CD4-positive, alpha-beta T cell treated with Interleukin-17A for 4 hours (primary cell): Measurements from ENCODE around the gene NSMF.
A peak's percentile ranks its signal among the peaks of the same experiment; 100 is the strongest.
"Not testable (repeated sequence)": the region's sequence is repeated elsewhere in the genome, so short reads cannot be mapped to it uniquely, and the experiment has no call there.

Source experiments
- DNase-seq: peaks from one replicate; pipeline ENCODE4 v3.0.0-alpha.2; 2020; ENCODE audit warnings: mixed read lengths

The NSMF gene

GRCh38 chr9:137456864-137457405, 2.2 kb downstream of the NSMF start:
- DNase-seq, result no peak

DNA sequence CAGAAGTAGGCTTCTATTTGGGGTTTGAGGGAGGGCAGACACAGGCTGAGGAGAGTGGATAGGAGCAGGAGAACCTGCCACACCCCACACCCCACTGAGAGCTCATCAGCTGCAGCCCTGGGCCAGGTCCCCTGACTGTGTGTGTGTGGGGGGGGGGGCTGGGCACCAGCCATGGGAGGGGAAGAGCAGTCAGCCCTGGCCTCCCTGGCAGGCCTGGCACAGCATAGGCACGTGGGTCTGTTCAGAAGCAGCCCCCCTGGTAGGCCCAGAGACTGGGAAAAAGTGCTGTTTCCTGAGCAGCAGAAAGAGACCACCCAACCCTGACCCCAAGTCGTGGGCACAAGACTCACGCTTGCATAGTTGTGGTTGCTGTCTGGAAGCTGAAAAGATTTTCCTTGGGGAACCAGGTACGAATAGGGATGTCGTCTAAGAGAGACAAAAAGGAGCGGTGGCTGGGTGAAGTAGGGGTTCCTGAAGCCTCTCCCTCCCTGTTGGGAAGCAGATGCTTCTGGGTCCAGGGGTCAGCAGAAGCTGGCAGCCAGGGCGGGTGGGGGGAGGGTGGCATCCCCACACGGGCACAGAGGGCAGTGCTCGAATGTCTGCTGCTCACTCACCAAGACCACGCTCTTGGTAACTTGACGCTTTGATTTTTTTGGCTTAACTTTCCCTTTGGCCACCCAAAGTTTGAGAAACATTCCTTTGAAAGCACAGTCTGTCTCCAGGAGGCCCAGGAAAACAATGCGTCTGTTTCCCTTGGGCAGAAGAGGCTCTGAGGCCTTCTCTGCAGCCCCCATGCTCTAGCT, 2.9 kb downstream of the NSMF start:
- no peak for DNase-seq

DNA sequence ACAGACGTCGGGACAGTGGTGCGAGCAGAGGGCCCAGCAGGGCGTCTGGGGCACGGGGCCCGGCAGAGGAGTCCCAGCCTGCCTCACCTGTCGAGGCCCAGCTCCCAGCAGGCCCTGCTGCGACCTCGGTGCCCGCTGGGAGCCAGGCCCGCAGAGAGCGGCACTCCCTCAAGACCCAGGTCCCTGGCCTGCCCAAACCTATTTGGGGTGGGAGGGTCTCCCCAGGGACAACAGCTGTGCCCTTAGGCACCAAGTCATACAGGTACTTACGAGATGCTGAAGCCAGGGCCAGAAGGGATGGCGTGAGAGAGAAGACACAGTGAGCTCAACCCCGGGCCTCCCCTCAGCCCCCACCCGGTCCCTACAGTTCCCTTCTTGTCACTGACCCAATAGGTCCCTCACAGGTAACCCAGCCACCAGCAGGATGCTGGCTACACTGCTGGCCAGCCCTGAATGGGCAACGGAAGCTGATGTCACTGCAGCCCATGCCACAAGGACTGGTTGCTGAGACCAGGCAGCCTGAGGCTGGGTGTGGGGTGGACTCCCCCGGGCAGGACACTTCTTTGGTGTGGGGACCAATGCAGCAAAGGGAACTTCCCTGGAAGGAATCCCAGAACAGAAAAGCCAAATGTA, 3.7 kb downstream of the NSMF start:
- no peak for DNase-seq

GRCh38 chr9:137454597-137455358, 4.4 kb downstream of the NSMF start:
- DNase-seq, result no peak

DNA sequence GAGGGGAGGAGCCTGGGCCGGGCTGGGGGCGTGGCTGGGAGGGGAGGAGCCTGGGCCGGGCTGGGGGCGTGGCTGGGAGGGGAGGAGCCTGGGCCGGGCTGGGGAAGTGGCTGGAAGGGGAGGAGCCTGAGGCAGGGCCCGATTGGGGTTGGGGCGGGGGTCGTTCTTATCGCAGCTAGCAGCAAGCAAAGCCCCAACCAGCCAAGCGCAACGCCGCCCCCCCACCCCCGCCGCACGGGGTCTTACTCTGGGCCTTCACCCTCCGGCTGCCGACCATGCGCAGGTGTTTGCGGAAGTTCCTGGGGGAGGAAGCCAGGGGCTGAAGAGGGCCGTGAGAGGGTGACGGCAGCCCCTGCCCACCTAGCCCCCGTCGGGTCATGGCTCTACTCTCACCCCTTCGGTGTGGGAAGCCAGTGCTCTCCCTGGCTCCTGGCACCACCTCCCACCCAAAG, 5.0 kb downstream of the NSMF start:
- DNase-seq, result peak; percentile 47

- DNase-seq, result peak; percentile 61
These were observed 5.5 kb downstream of the NSMF start for GRCh38 chr9:137453643-137454081.

- no peak for DNase-seq
These were observed 6.1 kb downstream of the NSMF start for GRCh38 chr9:137452761-137453642.

- no peak for DNase-seq
These were observed 7.0 kb downstream of the NSMF start for GRCh38 chr9:137452006-137452760.

- DNase-seq, result not testable (repeated sequence)
These were observed 7.7 kb downstream of the NSMF start for GRCh38 chr9:137451264-137452005.

GRCh38 chr9:137450539-137451222, 8.5 kb downstream of the NSMF start:
- peak; percentile 54 for DNase-seq

DNA sequence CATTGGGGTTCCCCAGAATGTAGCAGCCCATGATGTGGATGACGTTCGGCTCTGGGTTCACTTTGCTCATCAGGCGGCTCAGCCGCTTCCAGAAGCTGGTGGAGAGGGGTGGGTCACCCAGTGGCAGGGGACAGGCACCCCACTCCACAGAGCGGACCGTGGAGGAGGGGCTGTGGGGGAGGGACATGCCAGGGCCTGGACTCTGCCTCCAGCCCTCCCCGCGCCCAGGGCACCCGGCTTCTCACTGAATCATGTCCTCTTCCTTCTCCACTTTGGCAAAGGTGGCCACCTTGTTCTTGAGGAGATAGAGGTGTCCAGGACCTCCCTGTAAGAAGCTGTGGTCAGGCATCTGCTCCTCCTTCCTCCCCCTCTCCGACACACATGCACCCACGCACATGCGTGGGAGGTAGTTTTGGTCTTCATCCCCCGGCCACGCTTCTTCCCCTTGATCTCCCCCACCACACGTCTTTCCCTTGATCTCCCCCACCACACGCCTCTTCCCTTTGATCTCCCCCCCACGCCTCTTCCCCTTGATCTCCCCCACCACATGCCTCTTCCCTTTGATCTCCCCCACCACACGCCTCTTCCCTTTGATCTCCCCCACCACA, 9.1 kb downstream of the NSMF start:
- DNase-seq, result peak; percentile 48

- peak; percentile 32 for DNase-seq
These were observed 9.9 kb downstream of the NSMF start for GRCh38 chr9:137449081-137449844.

- peak; percentile 4 for DNase-seq
These were observed 10.6 kb downstream of the NSMF start for GRCh38 chr9:137448602-137448962.

- peak; percentile 2 for DNase-seq
These were observed 11.2 kb downstream of the NSMF start for GRCh38 chr9:137447722-137448601.

DNA sequence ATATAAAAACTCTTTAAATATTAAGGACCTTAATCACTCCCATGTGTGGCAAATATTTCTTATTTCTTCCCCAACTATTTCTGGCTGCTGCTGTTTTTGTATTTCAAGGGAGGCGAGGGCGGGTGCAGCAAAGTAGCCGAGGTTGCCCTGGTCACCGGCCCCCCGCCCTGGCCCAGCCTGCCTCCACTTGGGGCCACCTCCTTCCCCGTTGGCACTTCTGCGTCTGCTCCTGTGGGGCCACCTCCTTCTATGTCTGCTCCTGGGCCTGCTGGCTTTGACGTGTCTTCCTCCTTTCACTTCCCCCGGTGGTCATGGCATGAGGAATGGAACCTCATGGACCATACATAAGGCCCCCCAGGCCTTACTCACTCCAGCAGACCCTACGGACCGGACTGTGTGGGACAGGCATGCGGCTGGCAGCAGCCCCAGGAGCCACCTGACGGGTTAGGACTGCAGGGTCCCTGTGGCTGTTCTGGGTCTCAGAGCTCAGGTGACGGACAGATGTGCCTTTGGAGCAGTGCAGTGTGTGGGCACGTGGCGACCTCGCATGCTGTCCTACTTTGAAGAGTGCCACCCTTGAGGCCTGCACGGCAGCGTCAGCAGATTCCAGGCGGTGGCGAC, 12.2 kb downstream of the NSMF start:
- no peak for DNase-seq

GRCh38 chr9:137445930-137446431, 13.2 kb downstream of the NSMF start:
- no peak for DNase-seq

- DNase-seq, result peak; percentile 92
These were observed 13.8 kb downstream of the NSMF start for GRCh38 chr9:137445275-137445807.
